HepG2 (cell line): ENCODE measurements around the gene CBL. TPM values are rescaled to one million over a fixed set of nuclear protein-coding genes. Genes with fewer than 3 reads are reported as not detected.

Source experiments
- ATAC-seq: fragments of 200-7000 bp; cut with Tn5 transposase; 3 replicates; pipeline ENCODE4 v1.9.1; 2020; ENCODE audit warnings: mild to moderate bottlenecking, moderate library complexity
- BruUV-seq: library from RNA; stranded (reverse); fragments of 400-500 nt; replicated peaks from 2 replicates; lab custom pipeline; 2021; lab: Mats Ljungman, UMichigan
- CTCF ChIA-PET: fragments of 300-600 bp; formaldehyde crosslinking; extraction: SDS; loops from one replicate; lab custom pipeline; 2021; ENCODE audit warnings: low total read pairs, inconsistent platforms, low intra/inter-chr PET ratio; lab: Yijun Ruan, JAX
- POLR2A ChIA-PET: fragments of 350-600 bp; sonication (Branson Sonifier 250); formaldehyde crosslinking; loops from one replicate; lab custom pipeline; 2020; ENCODE audit warnings: antibody characterized with exemption, inconsistent platforms; lab: Yijun Ruan, JAX
- DNase-seq: peaks from one replicate; pipeline ENCODE4 v3.0.0-alpha.2; 2015; ENCODE audit warnings: low spot score
- FAIRE-seq: peaks from 3 replicates; lab custom pipeline; 2011; peaks lifted over from hg19 to GRCh38; lab: Jason Lieb, UNC
- H2AFZ ChIP-seq: one replicate; pipeline ENCODE4 v1.6.1; 2011; ENCODE audit warnings: low read length, inconsistent platforms
- H3K27ac ChIP-seq: fragments of 300-600 bp; 3 replicates; pipeline ENCODE4 v1.8.0; 2011; ENCODE audit warnings: mixed run types, mild to moderate bottlenecking, mixed read lengths, low read length, inconsistent platforms; ENCODE audit not compliant: insufficient read depth; ENCODE audit errors: extremely low read length
- H3K27me3 ChIP-seq, 2 experiments: fragments of 200-600 bp in 1 of 2; 2 replicates in 1 of 2; 3 replicates in 1 of 2; pipeline versions ENCODE4 v1.6.0 to v1.8.0; 2011; ENCODE audit warnings: low read length in 2 of 2, mild to moderate bottlenecking in 2 of 2, moderate library complexity in 2 of 2, inconsistent platforms in 1 of 2; ENCODE audit not compliant: insufficient read depth in 2 of 2, control insufficient read depth in 1 of 2
- H3K36me3 ChIP-seq, 2 experiments: fragments of 200-600 bp in 1 of 2; replicated peaks in 1 of 2; 2 replicates in 1 of 2; 3 replicates in 1 of 2; pipeline versions ENCODE4 v1.5.1 to v1.8.0; 2011; ENCODE audit warnings: low read length in 2 of 2, inconsistent platforms in 1 of 2; ENCODE audit not compliant: insufficient read depth in 2 of 2, control insufficient read depth in 1 of 2
- H3K4me1 ChIP-seq: 2 replicates; pipeline ENCODE4 v1.5.1; 2012; ENCODE audit warnings: low read length, inconsistent platforms; ENCODE audit not compliant: insufficient read depth
- H3K4me2 ChIP-seq: 2 replicates; pipeline ENCODE4 v1.6.0; 2011; ENCODE audit warnings: low read depth, low read length, inconsistent platforms
- H3K4me3 ChIP-seq, 3 experiments: fragments of 200-600 bp in 1 of 3; sonication (generic), shearing (Covaris generic) in 1 of 3; replicated peaks in 1 of 3; 2 replicates each; pipeline ENCODE4 v1.5.1; 2011 to 2016; ENCODE audit warnings: low read length in 3 of 3, inconsistent platforms in 2 of 3, low read depth in 2 of 3, mild to moderate bottlenecking in 2 of 3, control low read depth in 1 of 3, mixed read lengths in 1 of 3; ENCODE audit not compliant: insufficient read depth in 1 of 3
- H3K79me2 ChIP-seq: one replicate; pipeline ENCODE4 v1.6.1; 2011; ENCODE audit warnings: low read length, inconsistent platforms; ENCODE audit not compliant: insufficient read depth
- H3K9ac ChIP-seq: 2 replicates; pipeline ENCODE4 v1.6.0; 2011; ENCODE audit warnings: mild to moderate bottlenecking, low read depth, low read length, inconsistent platforms; ENCODE audit not compliant: insufficient read depth
- H3K9me3 ChIP-seq: 2 replicates; pipeline ENCODE4 v1.5.1; 2012; ENCODE audit warnings: mild to moderate bottlenecking, low read length
- H4K20me1 ChIP-seq: 2 replicates; pipeline ENCODE4 v1.6.0; 2011; ENCODE audit warnings: inconsistent platforms, mild to moderate bottlenecking, low read length, moderate library complexity; ENCODE audit not compliant: insufficient read depth
- ATF7-NPFF ChIP-seq: sonication (generic); formaldehyde crosslinking; IDR thresholded peaks from 2 replicates; pipeline ENCODE4 v1.8.1; 2023; ENCODE audit warnings: mild to moderate bottlenecking, low read depth, missing genetic modification reagents, moderate library complexity
- ELF1 ChIP-seq: sonication (generic); formaldehyde crosslinking; IDR thresholded peaks from 2 replicates; pipeline ENCODE4 v1.4.0; 2020; ENCODE audit warnings: missing genetic modification reagents
- GLI4 ChIP-seq: sonication (generic); formaldehyde crosslinking; IDR thresholded peaks from 2 replicates; pipeline ENCODE4 v1.5.1; 2020; ENCODE audit warnings: missing genetic modification reagents, mild to moderate bottlenecking, moderate library complexity, borderline replicate concordance
- KAT2B ChIP-seq: fragments of 150-350 bp; IDR thresholded peaks from 2 replicates; pipeline ENCODE4 v1.6.1; 2014; ENCODE audit warnings: low read depth, low read length, borderline replicate concordance
- MAFF ChIP-seq: IDR thresholded peaks from 2 replicates; pipeline ENCODE4 v1.6.1; 2011; ENCODE audit warnings: low read depth, low read length, improper control_type of control experiment
- MAX ChIP-seq: IDR thresholded peaks from 2 replicates; pipeline ENCODE4 v1.6.1; 2012; ENCODE audit warnings: inconsistent platforms
- MXD3 ChIP-seq: IDR thresholded peaks from 2 replicates; pipeline ENCODE4 v1.6.1; 2016; ENCODE audit warnings: mild to moderate bottlenecking, missing biosample characterization, missing genetic modification reagents
- RBM39 ChIP-seq: fragments of 200-400 bp; formaldehyde crosslinking; IDR thresholded peaks from one replicate; pipeline ENCODE4 v1.6.1; 2018; ENCODE audit warnings: antibody characterized with exemption, mild to moderate bottlenecking, low read depth, low read length; ENCODE audit not compliant: poor library complexity, severe bottlenecking
- RFXANK ChIP-seq: IDR thresholded peaks from 2 replicates; pipeline ENCODE4 v1.6.1; 2016
- SAP130 ChIP-seq: IDR thresholded peaks from 2 replicates; pipeline ENCODE4 v1.6.1; 2016; ENCODE audit warnings: low read depth
- SRF ChIP-seq: IDR thresholded peaks from 2 replicates; pipeline ENCODE4 v1.6.1; 2011; ENCODE audit warnings: mild to moderate bottlenecking, low read depth, low read length, moderate library complexity
- SUZ12 ChIP-seq: fragments of 150-350 bp; IDR thresholded peaks from 2 replicates; pipeline ENCODE4 v1.6.1; 2014; ENCODE audit warnings: low read depth, low read length
- ZBED4 ChIP-seq: sonication (generic); formaldehyde crosslinking; IDR thresholded peaks from 2 replicates; pipeline ENCODE4 v1.4.0; 2020; ENCODE audit warnings: missing genetic modification reagents, borderline replicate concordance
- ZBTB42 ChIP-seq: sonication (generic); formaldehyde crosslinking; IDR thresholded peaks from 2 replicates; pipeline ENCODE4 v1.5.0; 2020; ENCODE audit warnings: mild to moderate bottlenecking, missing genetic modification reagents
- ZBTB46 ChIP-seq: sonication (generic); formaldehyde crosslinking; IDR thresholded peaks from 2 replicates; pipeline ENCODE4 v1.4.0; 2020; ENCODE audit warnings: mild to moderate bottlenecking, missing genetic modification reagents, borderline replicate concordance
- ZBTB8A ChIP-seq: sonication (generic); formaldehyde crosslinking; IDR thresholded peaks from 2 replicates; pipeline ENCODE4 v1.4.0; 2020; ENCODE audit warnings: mild to moderate bottlenecking, low read depth, missing genetic modification reagents, borderline replicate concordance
- ZNF232 ChIP-seq: sonication (generic); formaldehyde crosslinking; IDR thresholded peaks from 2 replicates; pipeline ENCODE4 v1.4.0; 2020; ENCODE audit warnings: missing genetic modification reagents, borderline replicate concordance
- ZNF256 ChIP-seq: sonication (generic); formaldehyde crosslinking; conservative IDR thresholded peaks from 2 replicates; pipeline ENCODE4 v1.4.0; 2020; ENCODE audit warnings: missing genetic modification reagents
- WGBS: methylation state at CpG from one replicate; pipeline ENCODE4 v1.1.6; 2017; ENCODE audit warnings: low lambda C conversion rate; 5-methylcytosine and 5-hydroxymethylcytosine counted together
- in situ Hi-C: cut with HindIII; loops from 2 replicates; pipeline ENCODE4 v1.10.0; 2017; ENCODE audit warnings: low pct_unique_long_range_greater_than_20kb; ENCODE audit not compliant: extremely low pct_ligation_motif_present
- intact Hi-C: fragments of 100-400 bp; cut with micrococcal nuclease; formaldehyde crosslinking; loops from one replicate; pipeline ENCODE4 v1.10.0; 2022; ENCODE audit not compliant: unreplicated experiment
- polyA plus RNA-seq, 8 experiments: library from polyadenylated mRNA; depleted of rRNA in 3 of 8; stranded (reverse) in 7 of 8; unstranded in 1 of 8; fragments of >200 nt; fragmentation: Illumina TruSeq in 4 of 8; extraction: Trizol in 4 of 8; gene quantifications; 2 replicates each; pipeline versions ENCODE4 v1.2.1 to v1.2.3, GENCODE V29; 2011 to 2016; ENCODE audit warnings: low read depth in 4 of 8, missing spikeins in 1 of 8, mixed read lengths in 1 of 8; ENCODE audit not compliant: insufficient read depth in 1 of 8
- total RNA-seq, 5 experiments: library from RNA; depleted of rRNA; stranded (reverse); fragments of >200 nt; fragmentation: Illumina TruSeq; extraction: Trizol; gene quantifications; 2 replicates each; pipeline ENCODE4 v1.2.3, GENCODE V29; 2016; ENCODE audit warnings: low read depth in 1 of 5

Gene CBL
- total and polyA plus RNA-seq, 2 of the 13 experiments (the other 11 are each of a cell fraction or from before 2014, with no cell fraction given): 6.6 to 7.4 TPM

GRCh38 chr11:119282495-119282894 is 76.4 kb downstream of the CBL start (continued):
- no peak for TF ChIP-seq ZBED4 (CRISPR knock-in tag)
- no peak for TF ChIP-seq KAT2B
- no peak for TF ChIP-seq GLI4 (CRISPR knock-in tag)
- TF ChIP-seq ZNF256: no peak
- TF ChIP-seq ZNF232 (CRISPR knock-in tag): no peak
- no peak for TF ChIP-seq ATF7-NPFF

- DNase-seq: peak; percentile 34
- Histone ChIP-seq H3K79me2 (no peaks in the 10 kb centered on the region), H3K9ac (no peak overlapping the region), H3K4me2 (no peak overlapping the region), H3K4me1 (no peaks in the 10 kb centered on the region), H3K27ac (no peak overlapping the region), H3K27me3 (no peaks in the 10 kb centered on the region), H4K20me1 (no peaks in the 10 kb centered on the region), H3K4me3 (no peak overlapping the region), H3K9me3 (no peaks in the 10 kb centered on the region), H3K36me3 (peaks cover 7 to 26% of the 10 kb centered on the region in 2 experiments; a peak in 4 of 5 replicates), H2AFZ (no peak overlapping the region)
- intact Hi-C loops (no loop called here), in situ Hi-C loops (no loop called here)
- ChIA-PET CTCF (interaction anchor here (1.2 kb wide), 1 partner anchor 37 kb away, joined by 4 read pairs; no protein-coding TSS in a partner anchor), POLR2A (no interaction called here)
- ATAC-seq: peak; percentile 76
- 82% methylated on average over 9 of the region's 9 CpGs for WGBS
- no peak for FAIRE-seq
- BruUV-seq: no TSS peak
- TF ChIP-seq ZBTB42: no peak
- no peak for TF ChIP-seq RFXANK (CRISPR knock-in tag)
- TF ChIP-seq MAFF: no peak
- TF ChIP-seq ZBTB46 (CRISPR knock-in tag): no peak
- no peak for TF ChIP-seq MXD3 (CRISPR knock-in tag)
- TF ChIP-seq SRF: no peak
- no peak for TF ChIP-seq SUZ12
- peak; percentile 76 for TF ChIP-seq ELF1 (CRISPR knock-in tag)
- TF ChIP-seq MAX: no peak
- no peak for TF ChIP-seq ZBTB8A (CRISPR knock-in tag)
- peak; percentile 31; the same call in 1 of the 2 replicates for TF ChIP-seq SAP130
- no peak for TF ChIP-seq RBM39
These were observed 78.4 kb downstream of the CBL start for GRCh38 chr11:119284344-119285157.
